Measurements from ENCODE around the gene CLEC16A.
"Not testable (repeated sequence)": the region's sequence is repeated elsewhere in the genome, so short reads cannot be mapped to it uniquely, and the experiment has no call there.

The CLEC16A gene

GRCh38 chr16:11211977-11212797 is 267.8 kb downstream of the CLEC16A start:
- no peak for DNase-seq

GRCh38 chr16:11212798-11213196 is 268.4 kb downstream of the CLEC16A start:
- no peak for DNase-seq

DNA sequence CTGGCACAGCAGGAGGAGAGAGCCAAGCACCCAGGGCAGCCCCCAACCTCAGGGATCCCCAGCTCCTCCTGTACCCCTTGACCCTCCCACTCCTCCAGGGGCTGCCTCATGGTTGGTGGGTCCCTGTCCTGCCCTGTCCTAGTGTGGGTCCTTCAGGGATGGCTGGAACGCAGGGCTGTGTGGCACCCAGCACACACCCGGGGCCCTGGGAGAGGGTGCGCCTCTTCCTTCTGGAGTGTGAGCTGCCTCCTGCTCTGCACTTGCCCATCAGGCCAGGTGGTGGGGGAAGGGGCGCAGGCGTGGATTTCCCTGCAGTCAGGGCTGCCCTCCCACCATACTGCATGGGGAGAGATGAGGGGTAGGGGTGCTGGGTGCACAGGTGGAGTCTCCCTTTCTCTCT is 269.0 kb downstream of the CLEC16A start:
- DNase-seq = no peak

DNA sequence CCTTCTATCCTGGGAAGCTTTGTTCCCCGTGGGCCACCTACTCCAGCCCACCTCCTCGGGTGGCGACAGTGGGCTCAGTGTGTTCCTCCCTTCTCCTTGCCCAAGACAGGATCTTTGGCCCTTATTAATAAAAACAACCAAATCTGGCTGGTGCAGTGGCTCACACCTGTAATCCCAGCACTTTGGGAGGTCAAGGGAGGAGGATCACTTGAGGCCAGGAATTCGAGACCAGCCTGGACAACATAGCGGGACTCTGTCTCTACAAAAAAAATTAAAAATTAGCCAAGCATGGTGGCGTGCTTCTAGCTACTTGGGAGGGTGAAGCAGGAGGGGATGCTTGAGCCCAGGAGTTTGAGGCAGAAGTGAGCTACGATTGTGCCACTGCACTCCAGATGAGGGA is 269.4 kb downstream of the CLEC16A start:
- DNase-seq = no peak

- no peak for DNase-seq
Measured at GRCh38 chr16:11215935-11216556, 271.7 kb downstream of the CLEC16A start.

DNA sequence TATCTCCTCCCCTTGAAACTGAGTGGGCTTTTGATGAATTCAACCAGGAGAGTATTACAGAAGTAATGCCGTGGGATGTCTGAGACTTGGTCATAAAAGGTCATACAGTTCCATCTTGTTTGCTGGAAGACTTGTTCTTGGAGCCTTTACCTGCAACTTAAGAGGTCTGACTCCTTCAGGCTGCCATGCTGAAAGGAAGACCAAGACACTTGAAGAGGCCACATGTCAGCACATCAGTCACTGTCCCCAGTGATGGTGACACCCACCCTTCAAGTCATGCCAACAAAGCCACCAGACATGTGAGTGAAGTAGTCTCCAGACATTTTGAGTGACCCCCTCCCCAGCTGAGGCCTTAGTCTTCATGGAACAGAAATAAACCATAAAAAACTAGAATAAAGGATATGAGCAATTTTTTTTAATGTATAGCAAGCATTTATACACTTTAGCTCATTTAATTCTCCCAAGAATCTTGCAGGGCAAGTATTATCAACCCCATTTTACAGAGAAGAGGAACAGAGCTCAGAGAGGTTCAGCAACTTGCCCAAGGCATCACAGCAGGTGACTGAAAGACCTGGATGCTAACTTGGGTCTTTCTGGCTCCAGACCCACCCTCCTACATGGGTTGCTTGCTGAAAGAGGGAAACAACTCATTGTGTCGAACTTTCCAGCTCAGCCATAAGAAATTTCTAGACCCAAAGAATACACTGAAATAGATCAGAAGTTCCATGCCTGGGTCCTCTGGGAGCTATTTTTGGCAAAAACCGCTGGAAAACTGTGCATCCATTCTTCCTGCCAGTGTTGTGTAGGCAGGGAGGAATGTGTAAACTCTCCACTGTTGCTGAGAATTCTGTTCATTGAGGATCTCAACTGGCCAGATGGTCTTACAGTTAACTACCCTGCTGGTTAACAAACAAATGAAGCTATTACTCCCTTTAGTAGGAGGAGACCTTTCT is 273.6 kb downstream of the CLEC16A start:
- no peak for DNase-seq

DNA sequence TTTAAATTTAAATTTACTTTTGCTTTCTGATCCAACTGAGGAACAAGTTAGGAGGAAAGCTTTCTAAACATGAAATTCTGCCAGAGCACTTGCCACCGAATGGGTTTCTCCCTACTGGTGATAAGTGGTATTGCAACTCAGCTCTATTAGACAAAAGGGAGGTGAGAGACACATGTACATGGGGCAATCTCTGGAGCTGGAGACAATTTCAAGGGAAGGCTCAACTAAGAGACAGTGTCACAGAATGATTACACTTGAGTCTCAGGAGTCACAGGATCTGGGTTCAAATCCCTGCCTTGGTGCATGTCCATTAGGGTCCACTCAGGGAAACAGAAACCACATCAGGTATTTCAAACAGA is 274.2 kb downstream of the CLEC16A start:
- no peak for DNase-seq

- no peak for DNase-seq
Measured at GRCh38 chr16:11219178-11219577, 274.8 kb downstream of the CLEC16A start.

- not testable (repeated sequence) for DNase-seq
Measured at GRCh38 chr16:11220507-11220906, 276.1 kb downstream of the CLEC16A start.

GRCh38 chr16:11224096-11224893 is 279.9 kb downstream of the CLEC16A start:
- peak; percentile 22 for DNase-seq

DNA sequence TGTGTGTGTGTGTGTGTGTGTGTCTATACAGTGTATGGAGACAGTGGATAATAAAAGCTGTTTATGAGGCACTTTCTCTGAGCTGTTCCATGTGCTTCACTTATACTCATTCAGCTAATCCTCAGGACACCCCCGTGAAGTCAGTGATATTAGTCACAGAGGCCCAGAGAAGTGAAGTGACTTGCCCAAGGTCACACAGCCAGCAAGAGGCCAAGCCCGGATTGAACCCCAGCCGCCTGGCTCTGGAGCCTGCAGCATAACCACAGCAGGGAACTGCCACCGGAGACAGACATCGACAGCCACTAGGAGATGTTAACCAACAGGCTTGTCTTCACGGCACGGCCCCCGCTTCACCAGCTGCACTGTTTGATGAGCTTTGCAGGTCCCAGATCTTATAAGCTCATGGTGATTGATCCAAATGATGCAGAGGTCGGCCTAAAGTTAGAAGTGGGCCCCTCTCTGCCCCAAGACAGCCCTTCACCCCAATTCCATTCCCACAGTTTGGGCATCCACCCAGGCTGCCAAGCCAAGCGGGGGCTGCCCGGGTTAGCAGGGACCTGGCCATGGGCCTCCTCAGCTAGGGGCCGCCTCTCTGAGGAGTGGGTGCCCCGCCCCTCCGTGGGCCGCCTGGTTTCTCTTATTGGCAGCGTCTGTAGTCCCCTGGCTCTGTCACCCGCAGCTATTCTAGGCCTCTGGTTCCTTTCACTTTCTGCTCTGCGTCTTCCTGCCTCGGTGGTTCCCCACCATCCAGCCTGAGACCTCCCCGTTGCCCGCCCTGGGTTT is 280.7 kb downstream of the CLEC16A start:
- DNase-seq = peak; percentile 74

DNA sequence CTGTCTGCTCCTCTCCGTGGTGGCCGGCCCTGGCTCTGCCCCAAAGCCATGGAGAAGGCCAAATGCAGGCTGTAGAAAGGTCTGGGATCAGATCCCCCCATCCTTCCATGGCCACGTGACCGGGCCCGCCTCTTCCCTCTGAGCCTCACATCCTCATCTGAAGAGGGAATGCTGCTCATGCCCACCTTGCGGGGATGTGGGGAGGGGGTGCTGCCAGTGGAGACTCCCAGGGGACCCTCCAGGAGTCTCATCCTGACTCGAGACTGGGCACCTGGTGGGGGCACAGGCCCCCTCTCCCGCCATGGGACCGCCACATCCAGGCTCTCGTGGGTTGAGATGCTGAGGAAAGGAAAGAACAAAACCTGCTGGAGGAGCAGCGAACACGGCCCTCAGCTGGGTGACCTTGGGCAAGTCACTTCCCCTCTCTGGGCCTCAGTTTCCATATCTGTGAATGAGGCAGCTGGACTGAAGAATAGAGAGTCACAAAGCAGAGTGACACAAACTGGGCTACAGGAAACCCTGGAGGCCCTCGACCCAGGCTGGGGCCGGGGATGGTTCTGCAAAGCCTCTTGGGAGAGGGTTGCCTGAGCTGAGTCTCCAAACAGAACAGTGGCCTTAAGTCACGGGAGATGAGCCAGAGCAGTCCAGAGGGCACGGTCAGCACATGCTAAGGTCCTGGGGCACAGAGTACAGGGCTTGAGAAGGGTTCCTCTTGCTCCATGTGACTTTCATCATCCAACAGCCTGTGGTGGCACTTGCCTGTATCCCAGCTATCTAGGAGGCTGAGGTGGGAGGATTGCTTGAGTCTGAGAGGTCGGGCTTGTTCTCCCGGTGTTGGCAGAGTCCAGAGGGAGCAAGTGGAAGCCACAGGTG is 281.5 kb downstream of the CLEC16A start:
- no peak for DNase-seq

- DNase-seq = no peak
Measured at GRCh38 chr16:11229432-11229831, 285.1 kb downstream of the CLEC16A start.

DNA sequence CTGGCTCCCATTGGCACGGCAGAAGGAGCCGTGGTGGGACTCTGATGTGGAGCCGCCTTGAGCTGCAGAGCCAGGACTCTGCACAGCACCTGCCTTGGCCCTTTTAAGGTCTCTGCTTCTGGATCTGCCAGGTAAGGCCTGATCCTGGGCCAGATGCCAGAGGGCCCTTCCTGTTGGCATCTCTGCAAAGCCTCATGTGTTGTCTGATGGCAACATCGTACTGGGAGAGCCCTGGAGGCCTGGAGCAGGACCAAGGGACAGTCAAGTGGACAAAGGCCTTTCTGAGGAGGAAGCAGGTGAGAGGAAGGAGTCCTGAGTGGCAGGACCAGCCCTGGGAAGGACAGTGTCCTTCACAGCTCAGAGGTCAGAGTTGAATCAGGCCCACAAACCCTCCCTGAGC is 285.5 kb downstream of the CLEC16A start:
- no peak for DNase-seq

- no peak for DNase-seq
Measured at GRCh38 chr16:11231367-11231970, 287.1 kb downstream of the CLEC16A start.
